HL-60/S4 treated with phorbol 12-myristate 13-acetate at 8.2 ng/mL for 4 days and 3 days (cell line): ENCODE measurements around the gene NRAS.

Source experiments
- in situ Hi-C: fragments of 300-500 bp; cut with MboI; formaldehyde crosslinking; loops from 2 replicates; pipeline ENCODE4 v1.15.0; 2022; ENCODE audit warnings: low sequenced_read_pairs

The NRAS gene

GRCh38 chr1:114716304-114717170, at the start of gene NRAS:
Gene NRAS, minus strand, starts transcription at chr1:114716771. Its CDS starts 611 bp downstream, at chr1:114716160.
- in situ Hi-C loops = no loop called here

GRCh38 chr1:114764689-114765088, 48.1 kb upstream of the NRAS start:
- in situ Hi-C loops = loop anchor here (25.0 kb wide), 1 partner anchor 802 kb away; no protein-coding TSS in a partner anchor

- in situ Hi-C loops = loop anchor here (25.0 kb wide), 1 partner anchor 796 kb away; no protein-coding TSS in a partner anchor
Observed at GRCh38 chr1:114758256-114758832, 41.8 kb upstream of the NRAS start.

GRCh38 chr1:114757455-114758255, 41.1 kb upstream of the NRAS start, which contains the start of gene CSDE1:
Gene CSDE1, minus strand, starts transcription at chr1:114757984. Its CDS starts 18,094 bp downstream, at chr1:114739890.
- in situ Hi-C loops = loop anchor here (25.0 kb wide), 1 partner anchor 795 kb away; no protein-coding TSS in a partner anchor

- in situ Hi-C loops = loop anchor here (25.0 kb wide), 1 partner anchor 795 kb away; no protein-coding TSS in a partner anchor
Observed at GRCh38 chr1:114756949-114757454, 40.4 kb upstream of the NRAS start.

- in situ Hi-C loops = loop anchor here (25.0 kb wide), 1 partner anchor 794 kb away; no protein-coding TSS in a partner anchor
Observed at GRCh38 chr1:114756009-114756892, 39.7 kb upstream of the NRAS start.

GRCh38 chr1:114755006-114755931, 38.7 kb upstream of the NRAS start:
- in situ Hi-C loops = loop anchor here (25.0 kb wide), 1 partner anchor 793 kb away; no protein-coding TSS in a partner anchor

GRCh38 chr1:114753702-114754101, 37.1 kb upstream of the NRAS start:
- in situ Hi-C loops = loop anchor here (25.0 kb wide), 1 partner anchor 791 kb away; no protein-coding TSS in a partner anchor

- in situ Hi-C loops = loop anchor here (25.0 kb wide), 1 partner anchor 791 kb away; no protein-coding TSS in a partner anchor
Observed at GRCh38 chr1:114753143-114753542, 36.6 kb upstream of the NRAS start.

- in situ Hi-C loops = loop anchor here (25.0 kb wide), 1 partner anchor 788 kb away; no protein-coding TSS in a partner anchor
Observed at GRCh38 chr1:114750780-114751179, 34.2 kb upstream of the NRAS start.

- in situ Hi-C loops = loop anchor here (25.0 kb wide), 1 partner anchor 788 kb away; no protein-coding TSS in a partner anchor
Observed at GRCh38 chr1:114749835-114750234, 33.3 kb upstream of the NRAS start.

- in situ Hi-C loops = no loop called here
Observed at GRCh38 chr1:114746450-114747121, 30.0 kb upstream of the NRAS start.

GRCh38 chr1:114745291-114745690, 28.7 kb upstream of the NRAS start:
- in situ Hi-C loops = no loop called here

- in situ Hi-C loops = no loop called here
Observed at GRCh38 chr1:114741963-114742746, 25.6 kb upstream of the NRAS start.

GRCh38 chr1:114740331-114740730, 23.8 kb upstream of the NRAS start:
- in situ Hi-C loops = no loop called here

- in situ Hi-C loops = no loop called here
Observed at GRCh38 chr1:114737314-114737849, 20.8 kb upstream of the NRAS start.

- in situ Hi-C loops = no loop called here
Observed at GRCh38 chr1:114735479-114735878, 18.9 kb upstream of the NRAS start.
